Measurements from ENCODE around the gene MINAR1. TPM values are rescaled to one million over a fixed set of nuclear protein-coding genes. Genes with fewer than 3 reads are reported as not detected.
A peak's percentile ranks its signal among the peaks of the same experiment; 100 is the strongest.

Gene MINAR1
- 0.83 TPM for polyA plus RNA-seq (2013, experiment 1 of 4)
- 0.87 TPM for polyA plus RNA-seq (2013, experiment 2 of 4)
- 0.85 TPM for polyA plus RNA-seq (2013, experiment 3 of 4)
- polyA plus RNA-seq (2013, experiment 4 of 4) = 0.97 TPM

- Histone ChIP-seq H3K4me1 (ENCODE audit: control insufficient read depth, insufficient read depth, low read length) (peaks cover 21% of the 10 kb centered on the region), H3K27ac (ENCODE audit: insufficient read depth, low read depth, low read length, poor library complexity, severe bottlenecking) (no peak within 1 kb of the TSS), H3K36me3 (ENCODE audit: control insufficient read depth, insufficient read depth, low read length) (no peaks in the 10 kb centered on the region), H3K27me3 (ENCODE audit: control insufficient read depth, insufficient read depth, low read length, poor library complexity, severe bottlenecking) (peaks cover 87% of the 10 kb centered on the region), H3K4me3 (ENCODE audit: insufficient read depth, low read depth, low read length) (peak within 1 kb of the TSS; percentile 48), H3K9me3 (ENCODE audit: control insufficient read depth, low read length) (no peaks in the 10 kb centered on the region)
- 1% methylated on average over 84 of the region's 84 CpGs for WGBS, 2 experiments
These were observed at the start of gene MINAR1 for GRCh38 chr15:79431636-79432344. TSS of gene MINAR1 (plus strand) at chr15:79432336. CDS start at chr15:79456148, 23,812 bp downstream.

- WGBS, 2 experiments = 93 to 96% methylated on average over 4 of the region's 4 CpGs
- no peaks in the 10 kb centered on the region for H3K4me1 ChIP-seq (ENCODE audit: control insufficient read depth, insufficient read depth, low read length)
- no peak overlapping the region for H3K27ac ChIP-seq (ENCODE audit: insufficient read depth, low read depth, low read length, poor library complexity, severe bottlenecking)
- H3K4me3 ChIP-seq (ENCODE audit: insufficient read depth, low read depth, low read length) = no peak overlapping the region
- H3K36me3 ChIP-seq (ENCODE audit: control insufficient read depth, insufficient read depth, low read length) = no peaks in the 10 kb centered on the region
- H3K9me3 ChIP-seq (ENCODE audit: control insufficient read depth, low read length) = no peaks in the 10 kb centered on the region
- H3K27me3 ChIP-seq (ENCODE audit: control insufficient read depth, insufficient read depth, low read length, poor library complexity, severe bottlenecking) = no peaks in the 10 kb centered on the region
These were observed 37.9 kb upstream of the MINAR1 start for GRCh38 chr15:79394231-79394630.

- H3K27me3 ChIP-seq (ENCODE audit: control insufficient read depth, insufficient read depth, low read length, poor library complexity, severe bottlenecking) = no peaks in the 10 kb centered on the region
- no peak overlapping the region for H3K4me3 ChIP-seq (ENCODE audit: insufficient read depth, low read depth, low read length)
- H3K36me3 ChIP-seq (ENCODE audit: control insufficient read depth, insufficient read depth, low read length) = no peaks in the 10 kb centered on the region
- no peaks in the 10 kb centered on the region for H3K9me3 ChIP-seq (ENCODE audit: control insufficient read depth, low read length)
- H3K27ac ChIP-seq (ENCODE audit: insufficient read depth, low read depth, low read length, poor library complexity, severe bottlenecking) = no peak overlapping the region
- WGBS, 2 experiments = 90 to 91% methylated on average over 5 of the region's 6 CpGs
- H3K4me1 ChIP-seq (ENCODE audit: control insufficient read depth, insufficient read depth, low read length) = no peaks in the 10 kb centered on the region
These were observed 35.3 kb upstream of the MINAR1 start for GRCh38 chr15:79396850-79397249.

GRCh38 chr15:79397269-79397910 lies 34.7 kb upstream of the MINAR1 start:
- Histone ChIP-seq H3K9me3 (ENCODE audit: control insufficient read depth, low read length) (no peaks in the 10 kb centered on the region), H3K27ac (ENCODE audit: insufficient read depth, low read depth, low read length, poor library complexity, severe bottlenecking) (no peak overlapping the region), H3K36me3 (ENCODE audit: control insufficient read depth, insufficient read depth, low read length) (no peaks in the 10 kb centered on the region), H3K27me3 (ENCODE audit: control insufficient read depth, insufficient read depth, low read length, poor library complexity, severe bottlenecking) (no peaks in the 10 kb centered on the region), H3K4me1 (ENCODE audit: control insufficient read depth, insufficient read depth, low read length) (no peaks in the 10 kb centered on the region), H3K4me3 (ENCODE audit: insufficient read depth, low read depth, low read length) (no peak overlapping the region)
- 94 to 100% methylated on average over 3 of the region's 3 CpGs for WGBS, 2 experiments

GRCh38 chr15:79399606-79400005 lies 32.5 kb upstream of the MINAR1 start:
- 90 to 92% methylated on average over 4 of the region's 4 CpGs for WGBS, 2 experiments
- H3K36me3 ChIP-seq (ENCODE audit: control insufficient read depth, insufficient read depth, low read length) = no peaks in the 10 kb centered on the region
- no peaks in the 10 kb centered on the region for H3K4me1 ChIP-seq (ENCODE audit: control insufficient read depth, insufficient read depth, low read length)
- H3K4me3 ChIP-seq (ENCODE audit: insufficient read depth, low read depth, low read length) = no peak overlapping the region
- no peak overlapping the region for H3K27ac ChIP-seq (ENCODE audit: insufficient read depth, low read depth, low read length, poor library complexity, severe bottlenecking)
- no peaks in the 10 kb centered on the region for H3K27me3 ChIP-seq (ENCODE audit: control insufficient read depth, insufficient read depth, low read length, poor library complexity, severe bottlenecking)
- H3K9me3 ChIP-seq (ENCODE audit: control insufficient read depth, low read length) = no peaks in the 10 kb centered on the region

GRCh38 chr15:79400650-79401049 lies 31.5 kb upstream of the MINAR1 start:
- H3K27ac ChIP-seq (ENCODE audit: insufficient read depth, low read depth, low read length, poor library complexity, severe bottlenecking) = no peak overlapping the region
- H3K4me3 ChIP-seq (ENCODE audit: insufficient read depth, low read depth, low read length) = no peak overlapping the region
- no peaks in the 10 kb centered on the region for H3K4me1 ChIP-seq (ENCODE audit: control insufficient read depth, insufficient read depth, low read length)
- 78 to 85% methylated on average over 3 of the region's 3 CpGs for WGBS, 2 experiments
- no peaks in the 10 kb centered on the region for H3K27me3 ChIP-seq (ENCODE audit: control insufficient read depth, insufficient read depth, low read length, poor library complexity, severe bottlenecking)
- H3K36me3 ChIP-seq (ENCODE audit: control insufficient read depth, insufficient read depth, low read length) = no peaks in the 10 kb centered on the region
- H3K9me3 ChIP-seq (ENCODE audit: control insufficient read depth, low read length) = no peaks in the 10 kb centered on the region

- Histone ChIP-seq H3K4me3 (ENCODE audit: insufficient read depth, low read depth, low read length) (no peak overlapping the region), H3K36me3 (ENCODE audit: control insufficient read depth, insufficient read depth, low read length) (no peaks in the 10 kb centered on the region), H3K27ac (ENCODE audit: insufficient read depth, low read depth, low read length, poor library complexity, severe bottlenecking) (no peak overlapping the region), H3K27me3 (ENCODE audit: control insufficient read depth, insufficient read depth, low read length, poor library complexity, severe bottlenecking) (no peaks in the 10 kb centered on the region), H3K4me1 (ENCODE audit: control insufficient read depth, insufficient read depth, low read length) (no peaks in the 10 kb centered on the region), H3K9me3 (ENCODE audit: control insufficient read depth, low read length) (no peaks in the 10 kb centered on the region)
- WGBS, 2 experiments = 62 to 66% methylated on average over 3 of the region's 3 CpGs
These were observed 30.8 kb upstream of the MINAR1 start for GRCh38 chr15:79401301-79401700.

GRCh38 chr15:79402136-79402535 lies 30.0 kb upstream of the MINAR1 start:
- no peaks in the 10 kb centered on the region for H3K36me3 ChIP-seq (ENCODE audit: control insufficient read depth, insufficient read depth, low read length)
- H3K27me3 ChIP-seq (ENCODE audit: control insufficient read depth, insufficient read depth, low read length, poor library complexity, severe bottlenecking) = no peaks in the 10 kb centered on the region
- H3K9me3 ChIP-seq (ENCODE audit: control insufficient read depth, low read length) = no peaks in the 10 kb centered on the region
- H3K4me3 ChIP-seq (ENCODE audit: insufficient read depth, low read depth, low read length) = no peak overlapping the region
- H3K4me1 ChIP-seq (ENCODE audit: control insufficient read depth, insufficient read depth, low read length) = no peaks in the 10 kb centered on the region
- 90 to 91% methylated on average over 2 of the region's 2 CpGs for WGBS, 2 experiments
- H3K27ac ChIP-seq (ENCODE audit: insufficient read depth, low read depth, low read length, poor library complexity, severe bottlenecking) = no peak overlapping the region

GRCh38 chr15:79403501-79403900 lies 28.6 kb upstream of the MINAR1 start:
- no peaks in the 10 kb centered on the region for H3K9me3 ChIP-seq (ENCODE audit: control insufficient read depth, low read length)
- H3K36me3 ChIP-seq (ENCODE audit: control insufficient read depth, insufficient read depth, low read length) = no peaks in the 10 kb centered on the region
- no peaks in the 10 kb centered on the region for H3K27me3 ChIP-seq (ENCODE audit: control insufficient read depth, insufficient read depth, low read length, poor library complexity, severe bottlenecking)
- no peak overlapping the region for H3K4me3 ChIP-seq (ENCODE audit: insufficient read depth, low read depth, low read length)
- WGBS, 2 experiments = 94 to 95% methylated on average over 4 of the region's 4 CpGs
- no peak overlapping the region for H3K27ac ChIP-seq (ENCODE audit: insufficient read depth, low read depth, low read length, poor library complexity, severe bottlenecking)
- no peaks in the 10 kb centered on the region for H3K4me1 ChIP-seq (ENCODE audit: control insufficient read depth, insufficient read depth, low read length)

- WGBS, 2 experiments = 91 to 97% methylated on average over 2 to 3 of the region's 3 CpGs
- no peaks in the 10 kb centered on the region for H3K36me3 ChIP-seq (ENCODE audit: control insufficient read depth, insufficient read depth, low read length)
- no peak overlapping the region for H3K27ac ChIP-seq (ENCODE audit: insufficient read depth, low read depth, low read length, poor library complexity, severe bottlenecking)
- H3K9me3 ChIP-seq (ENCODE audit: control insufficient read depth, low read length) = no peaks in the 10 kb centered on the region
- no peak overlapping the region for H3K4me3 ChIP-seq (ENCODE audit: insufficient read depth, low read depth, low read length)
- H3K4me1 ChIP-seq (ENCODE audit: control insufficient read depth, insufficient read depth, low read length) = no peaks in the 10 kb centered on the region
- H3K27me3 ChIP-seq (ENCODE audit: control insufficient read depth, insufficient read depth, low read length, poor library complexity, severe bottlenecking) = no peaks in the 10 kb centered on the region
These were observed 25.9 kb upstream of the MINAR1 start for GRCh38 chr15:79406210-79406609.

All from ectodermal cell (in vitro differentiated cells).